GM12878 (cell line): Measurements from ENCODE around the gene FAM200B. TPM values are rescaled to one million over a fixed set of nuclear protein-coding genes. Genes with fewer than 3 reads are reported as not detected.

Source experiments
- ATAC-seq: fragments of 200-7000 bp; cut with Tn5 transposase; 3 replicates; pipeline ENCODE4 v1.9.1; 2020; ENCODE audit warnings: mild to moderate bottlenecking, moderate library complexity
- BruUV-seq: library from RNA; stranded (reverse); fragments of 400-500 nt; replicated peaks from 2 replicates; lab custom pipeline; 2021; lab: Mats Ljungman, UMichigan
- CTCF ChIA-PET: fragments of 300-600 bp; sonication (Branson Sonifier 250); formaldehyde crosslinking; extraction: SDS; loops from one replicate; lab custom pipeline; 2021; ENCODE audit warnings: inconsistent platforms; lab: Yijun Ruan, JAX
- POLR2A ChIA-PET: fragments of 350-600 bp; formaldehyde crosslinking; extraction: SDS; loops from one replicate; lab custom pipeline; 2021; ENCODE audit warnings: inconsistent platforms; lab: Charles Lee
- RAD21 ChIA-PET: fragments of 300-600 bp; sonication (Branson Sonifier 250); formaldehyde crosslinking; loops from one replicate; lab custom pipeline; 2023; ENCODE audit warnings: antibody characterized with exemption; ENCODE audit not compliant: unreplicated experiment; lab: Charles Lee
- SMC1A ChIA-PET: fragments of 300-600 bp; sonication (Branson Sonifier 250); formaldehyde crosslinking; loops from one replicate; lab custom pipeline; 2023; ENCODE audit not compliant: unreplicated experiment, uncharacterized antibody; lab: Charles Lee
- DNase-seq: peaks from one replicate; pipeline ENCODE4 v3.0.0-alpha.2; 2011; ENCODE audit warnings: low read depth, low spot score
- FAIRE-seq: peaks from 3 replicates; lab custom pipeline; 2011; peaks lifted over from hg19 to GRCh38; lab: Jason Lieb, UNC
- H2AFZ ChIP-seq: 2 replicates; pipeline ENCODE4 v1.6.0; 2011; ENCODE audit warnings: low read depth, low read length, control low read depth; ENCODE audit not compliant: control insufficient read depth
- H3K27ac ChIP-seq: 2 replicates; pipeline ENCODE4 v1.5.1; 2011; ENCODE audit warnings: control low read depth; ENCODE audit not compliant: control insufficient read depth, insufficient read depth
- H3K27me3 ChIP-seq, 2 experiments: replicated peaks in 1 of 2; 2 replicates each; pipeline versions ENCODE4 v1.6.0 to v1.6.1; 2011; ENCODE audit warnings: low read length in 1 of 2; ENCODE audit not compliant: control insufficient read depth in 2 of 2, insufficient read depth in 2 of 2
- H3K36me3 ChIP-seq, 2 experiments: 2 replicates each; pipeline ENCODE4 v1.5.1; 2011; ENCODE audit warnings: low read length in 1 of 2; ENCODE audit not compliant: control insufficient read depth in 2 of 2, insufficient read depth in 2 of 2
- H3K4me1 ChIP-seq: 2 replicates; pipeline ENCODE4 v1.6.1; 2011; ENCODE audit warnings: mild to moderate bottlenecking, low read length, moderate library complexity, mixed read lengths; ENCODE audit not compliant: control insufficient read depth, insufficient read depth
- H3K4me2 ChIP-seq: 2 replicates; pipeline ENCODE4 v1.6.0; 2011; ENCODE audit warnings: control low read depth; ENCODE audit not compliant: control insufficient read depth, insufficient read depth
- H3K4me3 ChIP-seq: fragments of 200-600 bp; sonication (generic); 2 replicates; pipeline ENCODE4 v1.5.1; 2016
- H3K79me2 ChIP-seq: 2 replicates; pipeline ENCODE4 v1.6.0; 2011; ENCODE audit warnings: low read length; ENCODE audit not compliant: control insufficient read depth, insufficient read depth
- H3K9ac ChIP-seq: 2 replicates; pipeline ENCODE4 v1.8.0; 2011; ENCODE audit warnings: low read length, control low read depth, mixed read lengths; ENCODE audit not compliant: control insufficient read depth, insufficient read depth
- H3K9me3 ChIP-seq: replicated peaks from 3 replicates; pipeline ENCODE4 v1.5.1; 2011; ENCODE audit warnings: mild to moderate bottlenecking, low read length; ENCODE audit not compliant: control insufficient read depth, insufficient read depth
- H4K20me1 ChIP-seq: 2 replicates; pipeline ENCODE4 v1.6.0; 2011; ENCODE audit not compliant: control insufficient read depth, insufficient read depth
- CEBPB ChIP-seq, 2 experiments: fragments of 150-350 bp in 1 of 2; IDR thresholded peaks; 2 replicates each; pipeline ENCODE4 v1.6.1; 2012 to 2014; ENCODE audit warnings: low read depth in 2 of 2, low read length in 2 of 2, borderline replicate concordance in 1 of 2, inconsistent platforms in 1 of 2
- DPF2 ChIP-seq: fragments of 450-650 bp; IDR thresholded peaks from 2 replicates; pipeline ENCODE4 v1.6.1; 2017; ENCODE audit warnings: mild to moderate bottlenecking
- EED ChIP-seq: sonication (generic); IDR thresholded peaks from 2 replicates; pipeline ENCODE4 v1.6.1; 2016; ENCODE audit warnings: antibody characterized with exemption, low read depth
- HDAC6 ChIP-seq: fragments of 200-600 bp; sonication (generic); IDR thresholded peaks from one replicate; pipeline ENCODE4 v1.8.0; 2017; ENCODE audit warnings: antibody characterized with exemption; ENCODE audit not compliant: unreplicated experiment
- MXI1 ChIP-seq: fragments of 150-350 bp; IDR thresholded peaks from 2 replicates; pipeline ENCODE4 v1.6.1; 2011; ENCODE audit warnings: low read depth, mild to moderate bottlenecking, inconsistent platforms, low read length, improper control_type of control experiment
- SRF ChIP-seq, 2 experiments: IDR thresholded peaks; 2 replicates each; pipeline ENCODE4 v1.6.1; 2011; ENCODE audit warnings: low read depth in 2 of 2, low read length in 2 of 2, mild to moderate bottlenecking in 1 of 2, moderate library complexity in 1 of 2
- SUPT20H ChIP-seq: IDR thresholded peaks from 2 replicates; pipeline ENCODE4 v1.6.1; 2011; ENCODE audit warnings: low read depth, mild to moderate bottlenecking, low read length, moderate library complexity, borderline replicate concordance; ENCODE audit not compliant: control insufficient read depth
- YY1 ChIP-seq: IDR thresholded peaks from 2 replicates; pipeline ENCODE4 v1.6.1; 2011; ENCODE audit warnings: low read depth, mild to moderate bottlenecking, low read length
- ZNF24 ChIP-seq: fragments of 450-650 bp; IDR thresholded peaks from 2 replicates; pipeline ENCODE4 v1.6.1; 2017; ENCODE audit warnings: antibody characterized with exemption, mild to moderate bottlenecking
- WGBS: methylation state at CpG from one replicate; pipeline ENCODE4 v1.1.6; 2016; ENCODE audit warnings: low lambda C conversion rate; ENCODE audit not compliant: insufficient replicate concordance, insufficient coverage; ENCODE audit errors: missing lambda C conversion rate; 5-methylcytosine and 5-hydroxymethylcytosine counted together
- in situ Hi-C: fragments of 300-500 bp; cut with MboI; formaldehyde crosslinking; loops from 9 replicates; pipeline ENCODE4 v1.14.3; 2018; ENCODE audit warnings: mixed read lengths
- intact Hi-C: fragments of 100-400 bp; cut with micrococcal nuclease; formaldehyde crosslinking; loops from one replicate; pipeline ENCODE4 v1.14.2; 2022; ENCODE audit not compliant: unreplicated experiment
- polyA plus RNA-seq, 11 experiments: library from polyadenylated mRNA; depleted of rRNA in 4 of 11; unstranded in 6 of 11; stranded (reverse) in 5 of 11; fragments of >200 nt; fragmentation: Nextera tagmentation in 4 of 11; fragmentation: Illumina TruSeq in 1 of 11; extraction: Ambion mirVana in 4 of 11; extraction: Trizol in 1 of 11; gene quantifications; 1 replicate in 1 of 11; 2 replicates in 10 of 11; pipeline versions ENCODE4 v1.2.1 to v1.2.3, GENCODE V29; 2011 to 2016; ENCODE audit warnings: inconsistent platforms in 2 of 11, missing spikeins in 2 of 11, low read depth in 1 of 11
- total RNA-seq, 4 experiments: library from RNA; depleted of rRNA in 3 of 4; stranded (reverse); fragments of >200 nt in 3 of 4; fragmentation: Illumina TruSeq in 1 of 4; extraction: Trizol in 1 of 4; gene quantifications; 2 replicates each; pipeline versions ENCODE4 v1.2.1 to v1.2.3, GENCODE V29; 2013 to 2021
- TF ChIP-seq, protein P1 (sequence below): IDR thresholded peaks from 2 replicates; pipeline ENCODE4 v1.6.1; 2011; ENCODE audit warnings: mild to moderate bottlenecking, low read depth, low read length, moderate library complexity; ENCODE audit not compliant: insufficient replicate concordance
- TF ChIP-seq, protein P2 (sequence below): fragments of 450-650 bp; IDR thresholded peaks from 2 replicates; pipeline ENCODE4 v1.6.1; 2018; ENCODE audit warnings: mild to moderate bottlenecking, low read depth, moderate library complexity; ENCODE audit not compliant: partially characterized antibody
- TF ChIP-seq, protein P3 (sequence below): IDR thresholded peaks from 2 replicates; pipeline ENCODE4 v1.6.1; 2011; ENCODE audit warnings: low read depth, mild to moderate bottlenecking, low read length, moderate library complexity, borderline replicate concordance; ENCODE audit errors: extremely low read depth

FAM200B gene
- total and polyA plus RNA-seq, 10 of the 15 experiments (the other 5 are each of a cell fraction or from before 2014, with no cell fraction given): 13.8 to 48.5 (median 25.5) TPM

DNA sequence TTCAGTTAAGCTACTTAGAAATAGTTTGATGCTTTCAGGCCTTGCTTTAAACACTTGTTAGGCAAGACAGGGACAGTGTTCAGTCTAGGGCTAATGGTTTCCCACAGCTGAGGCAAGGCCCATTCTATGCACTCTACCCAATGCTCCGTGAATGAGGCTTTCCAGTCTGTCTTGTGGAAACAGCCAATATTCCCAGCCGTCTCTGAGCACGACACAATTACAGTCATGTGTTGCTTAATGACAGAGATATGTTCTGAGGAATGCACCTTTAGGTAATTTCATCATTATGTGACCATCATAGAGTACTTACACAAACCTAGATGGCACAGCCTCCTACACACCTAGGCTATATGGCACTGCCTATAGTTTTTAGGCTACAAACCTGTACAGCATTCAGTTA lies 9.5 kb upstream of the FAM200B start:
- Histone ChIP-seq H3K4me3 (no peak overlapping the region), H3K27me3 (no peaks in the 10 kb centered on the region), H3K27ac (no peak overlapping the region)
- no peak for DNase-seq
- FAIRE-seq: no peak
- no peak for TF ChIP-seq EED
- TF ChIP-seq, protein P1, sequence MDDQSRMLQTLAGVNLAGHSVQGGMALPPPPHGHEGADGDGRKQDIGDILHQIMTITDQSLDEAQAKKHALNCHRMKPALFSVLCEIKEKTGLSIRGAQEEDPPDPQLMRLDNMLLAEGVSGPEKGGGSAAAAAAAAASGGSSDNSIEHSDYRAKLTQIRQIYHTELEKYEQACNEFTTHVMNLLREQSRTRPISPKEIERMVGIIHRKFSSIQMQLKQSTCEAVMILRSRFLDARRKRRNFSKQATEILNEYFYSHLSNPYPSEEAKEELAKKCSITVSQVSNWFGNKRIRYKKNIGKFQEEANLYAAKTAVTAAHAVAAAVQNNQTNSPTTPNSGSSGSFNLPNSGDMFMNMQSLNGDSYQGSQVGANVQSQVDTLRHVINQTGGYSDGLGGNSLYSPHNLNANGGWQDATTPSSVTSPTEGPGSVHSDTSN: no peak
- TF ChIP-seq DPF2: no peak
- TF ChIP-seq, all 136 proteins: peak for 0
- intact Hi-C loops (no loop called here), in situ Hi-C loops (no loop called here)
- ATAC-seq: no peak
- ChIA-PET CTCF (interaction anchor here (2.6 kb wide), 1 partner anchor 15 kb away, joined by 7 read pairs; no protein-coding TSS in a partner anchor), SMC1A (interaction anchor here (0.9 to 1.8 kb wide), 3 partner anchors 8 to 11 kb away, joined by 4 to 6 read pairs (median 5); no protein-coding TSS in a partner anchor), POLR2A (interaction anchor here (1.2 to 1.5 kb wide), 3 partner anchors 11 to 18 kb away, joined by 3 to 5 read pairs (median 3); partner anchors contain the start of gene FBXL5), RAD21 (interaction anchor here (1.9 kb wide), 1 partner anchor 20 kb away, joined by 9 read pairs; no protein-coding TSS in a partner anchor)
- Histone ChIP-seq H3K4me2 (no peak overlapping the region), H3K9ac (no peak overlapping the region), H2AFZ (no peak overlapping the region), H3K9me3 (no peaks in the 10 kb centered on the region), H3K4me1 (no peaks in the 10 kb centered on the region), H3K36me3 (peaks cover 0 to 2% of the 10 kb centered on the region in 2 experiments; a peak in 2 of 4 replicates), H4K20me1 (no peaks in the 10 kb centered on the region), H3K79me2 (peaks cover 36% of the 10 kb centered on the region)
- BruUV-seq: no TSS peak
- WGBS: 98% methylated on average over 3 of the region's 3 CpGs

DNA sequence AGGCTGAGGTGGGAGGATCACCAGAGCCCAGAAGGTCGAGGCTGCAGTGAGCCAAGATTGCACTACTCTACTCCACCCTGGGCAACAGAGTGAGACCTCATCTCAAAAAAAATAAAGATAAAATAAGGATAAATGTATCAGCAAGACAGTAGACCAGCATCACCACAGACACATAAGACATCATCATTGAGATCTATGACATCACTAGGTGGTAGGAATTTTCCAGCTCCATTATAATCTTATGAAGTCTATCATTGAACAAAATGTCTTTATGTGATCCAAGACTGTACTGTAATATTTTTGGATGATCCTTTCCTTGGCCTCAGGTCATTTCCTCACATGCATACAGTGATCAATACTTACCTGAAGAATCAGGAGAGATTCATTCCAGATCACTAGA lies 8.3 kb upstream of the FAM200B start:
- DNase-seq (no peak), FAIRE-seq (peak; percentile 7), ATAC-seq (no peak)
- ChIA-PET SMC1A (interaction anchor here (0.6 to 1.8 kb wide), 6 partner anchors 10 to 158 kb away, joined by 3 to 6 read pairs (median 3); no protein-coding TSS in a partner anchor), RAD21 (interaction anchor here (0.7 to 1.9 kb wide), 2 partner anchors 21 to 84 kb away, joined by 3 to 9 read pairs; no protein-coding TSS in a partner anchor), CTCF (interaction anchor here (0.6 to 1.7 kb wide), 4 partner anchors 16 to 431 kb away, joined by 3 to 5 read pairs (median 4); no protein-coding TSS in a partner anchor), POLR2A (interaction anchor here (0.7 to 1.4 kb wide), 4 partner anchors 9 to 21 kb away, joined by 3 to 6 read pairs (median 4); no protein-coding TSS in a partner anchor)
- H3K9me3 ChIP-seq: no peaks in the 10 kb centered on the region
- WGBS: 94% methylated on average over 1 of the region's 1 CpG
- H3K79me2 ChIP-seq: peaks cover 49% of the 10 kb centered on the region
- intact Hi-C loops: no loop called here
- H3K27me3 ChIP-seq: no peaks in the 10 kb centered on the region
- no peak overlapping the region for H3K9ac ChIP-seq
- in situ Hi-C loops: no loop called here
- BruUV-seq: no TSS peak
- peaks cover 4% of the 10 kb centered on the region; the same call in 1 of the 2 replicates for H3K4me1 ChIP-seq
- H2AFZ ChIP-seq: no peak overlapping the region
- no peak overlapping the region for H3K27ac ChIP-seq
- no peaks in the 10 kb centered on the region for H3K36me3 ChIP-seq
- no peak overlapping the region for H3K4me2 ChIP-seq
- H3K4me3 ChIP-seq: no peak overlapping the region
- no peaks in the 10 kb centered on the region for H4K20me1 ChIP-seq
- TF ChIP-seq CEBPB (IDR thresholded peaks at IDR 0.05; ENCODE audit: borderline replicate concordance in 1 of 2, low read depth in 2 of 2, low read length in 2 of 2) (no peak), YY1 (no peak), SUPT20H (no peak), MXI1 (no peak), ZNF24 (no peak), HDAC6 (no peak), SRF (IDR thresholded peaks at IDR 0.05; ENCODE audit: low read depth in 2 of 2, low read length in 2 of 2) (no peak)
- TF ChIP-seq, protein P2, sequence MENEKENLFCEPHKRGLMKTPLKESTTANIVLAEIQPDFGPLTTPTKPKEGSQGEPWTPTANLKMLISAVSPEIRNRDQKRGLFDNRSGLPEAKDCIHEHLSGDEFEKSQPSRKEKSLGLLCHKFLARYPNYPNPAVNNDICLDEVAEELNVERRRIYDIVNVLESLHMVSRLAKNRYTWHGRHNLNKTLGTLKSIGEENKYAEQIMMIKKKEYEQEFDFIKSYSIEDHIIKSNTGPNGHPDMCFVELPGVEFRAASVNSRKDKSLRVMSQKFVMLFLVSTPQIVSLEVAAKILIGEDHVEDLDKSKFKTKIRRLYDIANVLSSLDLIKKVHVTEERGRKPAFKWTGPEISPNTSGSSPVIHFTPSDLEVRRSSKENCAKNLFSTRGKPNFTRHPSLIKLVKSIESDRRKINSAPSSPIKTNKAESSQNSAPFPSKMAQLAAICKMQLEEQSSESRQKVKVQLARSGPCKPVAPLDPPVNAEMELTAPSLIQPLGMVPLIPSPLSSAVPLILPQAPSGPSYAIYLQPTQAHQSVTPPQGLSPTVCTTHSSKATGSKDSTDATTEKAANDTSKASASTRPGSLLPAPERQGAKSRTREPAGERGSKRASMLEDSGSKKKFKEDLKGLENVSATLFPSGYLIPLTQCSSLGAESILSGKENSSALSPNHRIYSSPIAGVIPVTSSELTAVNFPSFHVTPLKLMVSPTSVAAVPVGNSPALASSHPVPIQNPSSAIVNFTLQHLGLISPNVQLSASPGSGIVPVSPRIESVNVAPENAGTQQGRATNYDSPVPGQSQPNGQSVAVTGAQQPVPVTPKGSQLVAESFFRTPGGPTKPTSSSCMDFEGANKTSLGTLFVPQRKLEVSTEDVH: no peak
- TF ChIP-seq, protein P3, sequence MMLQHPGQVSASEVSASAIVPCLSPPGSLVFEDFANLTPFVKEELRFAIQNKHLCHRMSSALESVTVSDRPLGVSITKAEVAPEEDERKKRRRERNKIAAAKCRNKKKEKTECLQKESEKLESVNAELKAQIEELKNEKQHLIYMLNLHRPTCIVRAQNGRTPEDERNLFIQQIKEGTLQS: no peak
